ENCODE results near the gene TNFRSF14.

TNFRSF14 gene

DNA sequence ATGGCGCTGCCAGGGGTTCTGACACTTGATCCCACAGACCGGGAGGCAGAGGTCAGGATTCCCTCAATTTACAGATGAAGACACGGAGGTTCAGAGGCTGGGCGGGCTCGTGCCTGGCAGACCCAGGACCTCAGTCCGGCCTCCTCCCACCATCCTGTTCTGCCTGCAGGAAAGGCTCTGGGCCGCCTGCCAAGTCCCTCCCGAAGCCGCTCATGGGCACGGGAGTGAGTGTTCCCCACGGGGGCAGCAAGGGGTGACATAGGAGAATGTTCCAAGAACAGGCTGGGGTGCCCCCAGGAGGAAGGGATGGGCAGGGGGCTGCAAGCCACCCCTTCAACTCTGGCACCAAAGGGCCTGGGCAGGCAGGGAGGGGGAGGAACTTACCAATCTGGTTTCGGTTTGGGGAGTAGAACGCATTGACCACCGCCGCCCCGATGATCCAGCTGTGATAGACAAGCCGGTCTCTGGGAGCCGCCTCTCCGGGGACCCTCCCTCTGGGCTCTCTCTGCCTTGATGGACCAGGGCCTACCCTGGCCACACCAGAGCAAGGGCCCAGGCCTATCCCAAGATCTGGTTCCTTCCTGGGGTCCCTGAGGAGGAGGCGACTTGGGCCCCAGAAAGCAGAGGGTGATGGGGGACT, 38.0 kb downstream of the TNFRSF14 start:
- TF ChIP-seq, protein P1, sequence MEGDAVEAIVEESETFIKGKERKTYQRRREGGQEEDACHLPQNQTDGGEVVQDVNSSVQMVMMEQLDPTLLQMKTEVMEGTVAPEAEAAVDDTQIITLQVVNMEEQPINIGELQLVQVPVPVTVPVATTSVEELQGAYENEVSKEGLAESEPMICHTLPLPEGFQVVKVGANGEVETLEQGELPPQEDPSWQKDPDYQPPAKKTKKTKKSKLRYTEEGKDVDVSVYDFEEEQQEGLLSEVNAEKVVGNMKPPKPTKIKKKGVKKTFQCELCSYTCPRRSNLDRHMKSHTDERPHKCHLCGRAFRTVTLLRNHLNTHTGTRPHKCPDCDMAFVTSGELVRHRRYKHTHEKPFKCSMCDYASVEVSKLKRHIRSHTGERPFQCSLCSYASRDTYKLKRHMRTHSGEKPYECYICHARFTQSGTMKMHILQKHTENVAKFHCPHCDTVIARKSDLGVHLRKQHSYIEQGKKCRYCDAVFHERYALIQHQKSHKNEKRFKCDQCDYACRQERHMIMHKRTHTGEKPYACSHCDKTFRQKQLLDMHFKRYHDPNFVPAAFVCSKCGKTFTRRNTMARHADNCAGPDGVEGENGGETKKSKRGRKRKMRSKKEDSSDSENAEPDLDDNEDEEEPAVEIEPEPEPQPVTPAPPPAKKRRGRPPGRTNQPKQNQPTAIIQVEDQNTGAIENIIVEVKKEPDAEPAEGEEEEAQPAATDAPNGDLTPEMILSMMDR (IDR thresholded peaks at IDR 0.05): no peak

GRCh38 chr1:2594641-2595131, 38.5 kb downstream of the TNFRSF14 start:
- TF ChIP-seq, protein P1 (IDR thresholded peaks at IDR 0.05): no peak

- TF ChIP-seq, protein P1 (IDR thresholded peaks at IDR 0.05): no peak
These were observed 39.2 kb downstream of the TNFRSF14 start for GRCh38 chr1:2595261-2595811.

- TF ChIP-seq, protein P1 (IDR thresholded peaks at IDR 0.05): no peak
These were observed 39.8 kb downstream of the TNFRSF14 start for GRCh38 chr1:2595812-2596529.

DNA sequence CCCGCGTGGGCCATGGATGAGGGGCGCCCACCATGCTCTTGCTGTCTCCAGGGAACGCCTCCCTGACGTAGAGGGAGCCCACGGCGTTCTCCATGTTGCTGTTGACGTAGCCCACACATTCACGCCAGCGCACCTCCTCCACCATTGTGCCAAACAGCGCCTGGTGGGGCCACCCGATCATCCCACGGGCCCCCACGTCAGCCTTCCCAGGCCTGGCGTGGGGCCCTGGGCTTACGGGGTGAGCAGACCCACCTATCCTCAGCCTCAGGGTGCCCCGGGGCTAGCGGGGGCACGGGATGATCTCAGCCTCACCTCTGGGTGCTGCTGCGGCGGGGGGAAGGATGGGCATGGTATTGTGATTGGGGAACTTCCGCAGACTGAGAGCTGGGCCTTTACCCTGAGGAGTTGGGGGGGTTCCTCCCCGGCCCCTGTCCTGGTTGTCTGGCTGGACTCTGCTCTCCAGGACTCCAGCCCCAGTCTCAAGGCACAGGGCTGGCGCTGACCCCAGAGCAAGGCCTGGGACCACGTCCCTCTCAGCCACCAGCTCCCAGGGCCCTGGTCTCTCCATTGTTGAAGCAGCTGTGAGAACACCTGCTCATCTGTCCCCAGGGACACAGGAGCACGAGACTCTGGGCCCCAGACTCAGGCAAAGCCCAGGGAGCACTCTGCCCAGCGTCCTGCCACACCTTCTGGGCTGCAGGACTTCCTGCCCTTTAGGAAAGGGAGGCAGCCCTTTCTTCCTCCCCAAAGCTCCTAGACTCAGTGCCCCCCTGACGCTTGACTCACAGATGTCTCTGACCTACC, 40.6 kb downstream of the TNFRSF14 start:
- TF ChIP-seq, protein P1 (IDR thresholded peaks at IDR 0.05): no peak

DNA sequence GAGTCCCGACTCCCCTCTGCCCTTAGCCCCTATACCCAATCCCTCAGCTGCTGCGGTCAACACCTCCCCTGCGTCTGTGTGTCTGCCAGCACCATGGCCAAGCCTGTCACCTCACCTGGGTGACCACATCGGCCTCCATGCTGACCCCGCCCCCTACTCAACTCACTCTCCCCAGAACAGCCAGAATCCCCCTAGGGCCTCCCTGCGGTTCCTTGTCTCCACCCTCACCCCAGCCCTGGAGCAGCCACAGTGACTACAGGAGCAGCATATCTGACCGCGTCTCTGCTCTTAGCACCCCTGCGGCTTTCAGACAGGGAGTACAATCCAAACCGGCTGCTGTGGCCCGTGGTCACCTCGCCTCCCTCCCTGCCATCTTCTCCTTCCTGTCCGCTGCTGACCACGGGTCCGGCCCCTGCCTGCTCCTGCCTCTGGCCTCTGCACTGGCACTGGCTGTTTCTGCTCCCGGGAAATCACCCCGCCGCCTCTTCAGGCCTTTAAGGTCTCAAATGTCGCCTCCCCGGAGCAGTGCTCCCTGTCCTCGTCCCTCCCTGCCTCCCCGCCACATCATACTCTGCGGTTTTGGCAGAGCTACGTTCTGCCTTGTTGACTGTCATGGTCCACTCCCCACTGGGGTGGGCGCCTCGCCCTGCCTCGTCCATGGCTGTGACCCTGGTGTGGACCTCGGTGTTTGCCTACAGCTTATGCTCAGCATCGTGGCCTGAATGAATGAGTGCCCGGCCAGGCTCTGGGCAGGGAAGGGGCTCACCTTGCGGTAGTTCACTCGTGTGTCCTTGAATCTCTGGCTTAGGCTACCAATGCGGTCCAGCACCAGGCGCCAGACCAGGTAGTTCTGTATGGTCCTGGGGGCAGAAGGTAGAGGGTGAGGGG, 41.5 kb downstream of the TNFRSF14 start:
- TF ChIP-seq, protein P1 (IDR thresholded peaks at IDR 0.05): no peak

Data from LNCAP (cell line).